GM18861 (cell line): ENCODE results near the gene LCN12.
A peak's percentile ranks its signal among the peaks of the same experiment; 100 is the strongest.

Source experiments
- ATAC-seq: cut with Tn5 transposase; IDR thresholded peaks from one replicate; pipeline ENCODE4 v1.9.1; 2021; ENCODE audit not compliant: unreplicated experiment

LCN12 gene

DNA sequence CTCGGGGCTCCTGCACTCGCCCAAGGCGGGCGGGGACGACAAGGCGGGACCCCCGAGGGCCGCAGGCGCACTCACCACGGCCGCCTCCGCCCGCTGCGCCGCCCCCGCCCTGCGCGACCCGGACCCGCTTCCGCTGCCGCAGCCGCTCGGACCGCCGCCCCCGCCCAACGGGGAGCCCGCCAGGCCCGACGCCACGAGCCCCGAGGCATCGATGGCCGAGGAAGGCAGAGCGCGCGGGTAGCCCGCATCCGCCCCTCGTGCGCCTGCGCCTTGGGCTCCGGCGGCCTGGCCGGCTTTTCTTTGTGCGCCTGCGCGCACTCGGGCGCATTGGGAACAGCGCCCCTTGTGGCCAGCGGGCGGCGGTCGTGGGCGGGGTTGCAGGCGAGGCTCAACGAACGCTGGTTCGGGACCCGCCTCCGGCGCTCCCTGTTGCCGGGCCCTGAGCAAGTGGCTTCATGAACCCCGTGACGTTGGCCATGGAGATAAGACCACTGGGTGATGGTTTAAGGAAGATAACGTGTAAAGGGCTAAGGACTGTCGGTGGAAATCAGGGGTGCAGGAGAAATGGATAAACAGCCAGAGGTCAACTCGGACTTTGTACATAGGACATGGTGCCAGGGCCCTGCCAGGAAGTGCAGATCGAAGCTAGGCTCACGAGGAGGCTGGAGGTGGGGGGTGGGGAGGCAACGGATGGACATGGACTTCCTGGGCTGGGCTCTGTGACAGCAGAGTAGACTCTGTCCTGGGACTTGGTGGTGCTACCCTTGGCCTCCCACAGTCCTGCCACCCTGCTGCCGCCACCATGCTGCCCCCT lies 7.3 kb upstream of the LCN12 start, which contains the start of the genes C8G and FBXW5:
Gene C8G (plus strand): TSS at position 725 of the 814 bp plus-strand sequence. CDS start 78 bp downstream, at position 803.
Gene FBXW5 (minus strand): TSS at position 220 of the 814 bp plus-strand sequence. CDS start 655 bp downstream, outside the sequence.
- ATAC-seq = peak; percentile 71

GRCh38 chr9:136945333-136946227 lies 6.5 kb upstream of the LCN12 start:
- ATAC-seq = no peak

- ATAC-seq = no peak
Observed at GRCh38 chr9:136946228-136947027, 5.6 kb upstream of the LCN12 start.

DNA sequence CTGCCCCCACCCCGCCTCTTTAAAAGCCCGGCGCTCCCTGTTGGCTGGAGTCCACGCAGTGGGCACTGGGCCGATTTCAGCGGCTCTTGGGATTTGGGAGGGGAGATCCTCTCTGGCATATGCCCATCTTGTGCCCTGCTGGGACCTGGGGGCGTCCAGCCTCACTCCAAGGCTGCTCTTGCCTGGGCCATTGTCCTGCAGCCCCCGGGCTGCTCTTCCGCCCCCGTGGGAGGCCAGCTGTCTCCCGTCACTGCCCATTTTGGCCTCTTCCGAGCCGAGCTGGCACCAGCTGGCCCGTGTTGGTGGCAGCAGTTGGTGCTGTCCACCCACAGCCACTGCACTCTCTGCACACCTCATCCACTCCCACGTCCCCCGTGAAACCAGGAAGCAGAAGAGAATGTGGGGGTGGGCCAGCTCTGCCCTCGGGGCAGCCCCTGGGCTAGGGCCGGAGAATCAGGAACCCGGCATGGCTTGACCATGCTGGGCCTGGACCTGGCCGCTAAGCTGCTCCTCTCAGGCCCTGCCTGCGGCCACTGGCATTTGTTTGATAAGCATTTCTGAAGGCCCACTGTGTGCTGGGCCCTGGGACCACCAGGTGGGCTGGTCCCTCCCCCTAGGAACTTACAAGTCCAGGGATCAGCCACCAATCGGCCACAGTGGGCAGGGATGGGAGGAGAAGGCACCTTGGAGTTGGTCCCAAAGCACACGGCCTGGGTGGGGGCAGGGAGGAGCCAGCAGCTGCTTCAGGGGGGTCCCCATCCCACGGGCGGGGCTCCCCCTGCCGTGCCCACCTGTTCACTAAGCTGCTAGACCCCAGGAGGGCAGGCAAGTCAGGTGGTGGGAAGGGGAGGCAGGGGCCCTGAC lies 4.8 kb upstream of the LCN12 start:
- no peak for ATAC-seq

- no peak for ATAC-seq
Observed at GRCh38 chr9:136947955-136948510, 4.0 kb upstream of the LCN12 start.

DNA sequence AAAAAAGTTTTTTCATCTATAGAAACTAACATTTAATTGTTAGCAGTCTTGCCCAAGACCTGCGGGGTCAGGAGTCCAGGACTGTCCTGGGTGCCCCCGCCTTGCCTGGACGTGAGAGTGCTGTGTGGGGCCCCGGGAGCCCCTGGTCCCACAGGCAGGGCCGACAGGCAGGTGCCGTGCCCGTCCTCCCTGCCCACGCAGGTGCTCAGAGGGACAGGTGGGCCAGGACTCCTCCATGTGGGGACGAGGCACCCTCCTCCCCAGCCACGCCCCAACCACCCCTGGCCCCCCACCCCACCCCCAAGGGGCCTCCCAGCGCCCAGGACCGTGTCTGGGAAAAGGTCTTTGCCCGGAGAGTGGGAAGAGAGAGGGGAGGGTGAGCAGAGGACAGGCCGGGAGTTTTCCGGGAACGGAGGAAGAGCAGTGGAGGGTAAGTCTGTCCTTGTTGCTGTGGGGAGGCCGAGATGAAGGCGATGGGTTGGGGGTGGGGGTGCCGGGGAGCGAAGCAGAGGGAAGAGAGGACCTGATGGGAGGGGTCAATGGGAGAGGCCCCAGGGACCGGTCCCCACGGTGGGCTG lies 2.7 kb upstream of the LCN12 start:
- no peak for ATAC-seq

DNA sequence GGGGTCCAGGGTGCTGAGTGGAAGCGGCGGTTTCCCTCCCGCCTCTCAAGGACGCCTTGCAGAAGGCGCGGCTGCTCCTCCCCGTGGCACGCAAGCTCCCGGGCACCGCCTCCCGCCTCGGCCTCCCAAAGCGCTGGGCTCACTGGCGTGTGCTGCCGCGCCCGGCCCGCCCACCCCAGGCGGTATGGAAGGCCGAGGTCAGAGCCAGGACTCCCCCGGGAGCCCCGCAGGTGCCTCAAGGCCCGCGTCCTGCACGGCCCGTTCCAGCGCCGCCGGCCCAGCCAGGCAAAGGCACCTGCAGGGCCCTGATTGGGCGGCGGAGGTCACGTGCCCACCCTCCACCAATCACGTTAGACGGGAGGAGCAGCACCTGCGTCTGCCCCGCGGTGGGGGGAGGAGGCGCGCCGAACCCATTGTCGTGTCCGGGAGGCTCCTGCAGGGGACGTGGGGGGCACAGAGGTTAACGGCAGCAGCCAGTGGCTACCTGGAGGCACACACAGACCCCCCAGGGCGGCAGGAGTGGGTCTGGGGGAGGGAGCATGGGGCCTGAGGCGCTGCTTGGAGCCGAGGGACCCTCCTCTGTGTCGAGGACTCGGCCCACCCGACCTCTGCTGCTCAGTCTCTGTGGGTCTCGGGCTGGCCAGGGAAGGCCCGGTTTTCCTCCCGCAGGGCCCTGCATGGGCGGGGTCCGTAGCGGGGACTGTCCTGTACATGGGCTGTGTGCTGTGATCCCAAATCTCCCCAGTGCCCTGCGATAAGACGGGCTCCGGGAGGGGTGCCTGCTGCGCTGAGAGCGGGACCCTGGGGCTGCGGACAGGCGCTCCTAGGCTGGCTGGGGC lies 2.0 kb upstream of the LCN12 start:
- peak; percentile 71 for ATAC-seq

- no peak for ATAC-seq
Observed at GRCh38 chr9:136950656-136951276, 1.3 kb upstream of the LCN12 start.

DNA sequence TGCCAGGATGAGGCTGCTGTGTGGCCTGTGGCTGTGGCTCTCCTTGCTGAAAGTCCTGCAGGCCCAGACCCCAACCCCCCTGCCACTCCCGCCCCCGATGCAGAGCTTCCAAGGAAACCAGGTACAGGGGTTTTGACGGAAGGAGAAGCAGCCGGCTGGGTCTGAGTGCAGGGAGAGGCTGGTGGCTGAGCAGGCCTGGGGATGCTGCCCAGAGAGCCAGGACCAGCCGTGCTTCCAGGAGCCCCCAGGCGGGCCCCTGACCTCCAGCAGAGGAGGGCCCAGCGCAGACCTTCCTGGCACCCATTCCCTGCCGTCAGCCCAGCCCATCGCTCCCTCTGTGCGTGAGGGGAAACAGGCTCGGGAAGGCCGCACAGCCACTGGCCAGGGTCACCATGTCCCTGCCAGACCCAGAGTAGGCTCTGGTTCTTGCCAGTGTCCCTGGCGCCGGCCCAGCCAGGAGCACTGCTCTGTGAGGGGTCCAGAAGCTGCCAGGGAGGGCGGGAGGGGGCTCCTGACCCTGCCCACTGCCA lies 313 bp downstream of the LCN12 start:
- no peak for ATAC-seq

DNA sequence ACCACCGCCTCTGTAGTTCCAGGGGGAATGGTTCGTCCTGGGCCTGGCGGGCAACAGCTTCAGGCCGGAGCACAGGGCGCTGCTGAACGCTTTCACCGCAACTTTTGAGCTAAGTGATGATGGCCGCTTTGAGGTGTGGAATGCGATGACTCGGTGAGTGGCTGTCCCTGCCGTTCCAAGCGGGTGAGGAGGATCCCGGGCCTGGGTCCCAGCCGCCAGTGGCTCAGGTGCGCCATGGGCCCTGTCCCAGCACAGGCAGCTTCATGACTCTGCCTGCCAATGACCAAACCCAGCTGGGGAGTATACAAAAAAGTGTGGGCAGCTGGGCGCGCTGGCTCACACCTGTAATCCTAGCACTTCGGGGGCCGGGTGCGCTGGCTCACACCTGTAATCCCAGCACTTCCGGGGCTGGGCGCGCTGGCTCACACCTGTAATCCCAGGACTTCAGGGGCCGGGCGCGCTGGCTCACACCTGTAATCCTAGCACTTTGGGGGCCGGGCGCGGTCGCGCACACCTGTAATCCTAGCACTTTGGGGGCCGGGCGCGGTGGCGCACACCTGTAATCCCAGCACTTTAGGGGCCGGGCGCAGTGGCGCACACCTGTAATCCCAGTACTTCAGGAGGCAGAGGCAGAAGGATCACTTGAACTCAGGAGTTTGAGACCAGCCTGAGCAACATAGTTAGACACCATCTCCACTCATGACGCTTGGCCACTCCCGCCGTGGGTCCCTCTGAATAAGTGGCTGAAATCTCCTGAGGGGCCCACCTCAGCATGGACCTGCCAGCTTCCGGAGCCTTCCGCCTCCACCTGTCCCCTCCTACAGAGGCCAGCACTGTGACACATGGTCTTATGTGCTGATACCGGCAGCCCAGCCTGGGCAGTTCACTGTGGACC lies 1.1 kb downstream of the LCN12 start:
- ATAC-seq = no peak

- no peak for ATAC-seq
Observed at GRCh38 chr9:136953771-136954269, 1.7 kb downstream of the LCN12 start.

- ATAC-seq = no peak
Observed at GRCh38 chr9:136954270-136955083, 2.4 kb downstream of the LCN12 start.

DNA sequence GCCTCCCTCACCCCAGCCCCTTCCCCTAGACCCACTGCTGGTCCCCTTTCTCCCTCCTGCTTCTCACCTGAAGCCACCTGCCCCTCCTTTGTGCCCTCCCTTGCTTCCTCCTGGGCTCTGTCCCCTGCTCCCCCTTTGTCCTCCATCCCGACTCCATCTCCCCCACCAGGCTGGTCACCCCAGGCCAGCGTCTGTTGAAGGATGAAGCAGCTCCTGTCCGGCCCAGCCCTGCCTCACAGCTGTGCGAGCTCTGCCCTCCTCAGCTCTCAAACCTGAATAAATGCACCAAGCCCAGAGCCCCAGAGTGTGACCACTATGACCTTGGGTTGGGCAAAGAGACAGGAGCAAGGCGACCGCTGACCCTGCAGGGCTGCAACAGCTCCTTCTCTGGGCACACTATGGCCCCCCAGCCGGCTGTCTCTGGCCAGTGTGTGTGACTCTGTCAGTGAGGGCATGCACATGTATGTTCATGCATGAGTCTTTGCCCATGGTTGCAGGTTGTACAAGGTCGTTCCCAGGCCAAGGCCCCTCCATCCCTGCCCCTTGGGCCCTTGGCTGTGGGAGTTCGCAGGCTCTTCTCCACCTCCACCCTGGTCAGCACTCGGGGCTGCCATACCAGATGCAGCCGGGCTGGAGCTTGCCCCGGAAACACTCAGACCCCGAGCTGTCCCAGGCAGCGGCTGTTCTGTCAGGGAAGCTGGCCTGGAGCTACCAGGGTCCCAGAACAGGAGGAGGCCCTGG lies 3.3 kb downstream of the LCN12 start:
- ATAC-seq = no peak

DNA sequence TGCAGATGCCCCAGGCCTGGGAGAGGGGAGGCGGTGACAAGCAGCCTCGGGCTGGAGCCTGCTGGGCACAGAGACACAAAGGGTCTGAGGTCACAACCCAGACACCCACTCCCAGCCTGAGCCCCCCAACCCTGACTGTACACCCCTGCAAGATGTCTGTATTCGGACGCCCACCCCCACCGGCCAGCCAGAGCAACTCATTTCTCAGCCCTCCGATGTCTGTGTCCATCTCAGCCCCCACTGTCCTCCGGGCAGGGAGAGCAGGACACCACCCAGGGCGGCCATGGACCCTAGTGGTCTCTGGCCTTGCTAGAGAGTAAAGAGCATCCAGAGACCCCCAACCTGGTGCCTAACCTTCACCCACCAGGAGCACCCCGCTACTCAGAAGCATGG lies 3.9 kb downstream of the LCN12 start:
- no peak for ATAC-seq

DNA sequence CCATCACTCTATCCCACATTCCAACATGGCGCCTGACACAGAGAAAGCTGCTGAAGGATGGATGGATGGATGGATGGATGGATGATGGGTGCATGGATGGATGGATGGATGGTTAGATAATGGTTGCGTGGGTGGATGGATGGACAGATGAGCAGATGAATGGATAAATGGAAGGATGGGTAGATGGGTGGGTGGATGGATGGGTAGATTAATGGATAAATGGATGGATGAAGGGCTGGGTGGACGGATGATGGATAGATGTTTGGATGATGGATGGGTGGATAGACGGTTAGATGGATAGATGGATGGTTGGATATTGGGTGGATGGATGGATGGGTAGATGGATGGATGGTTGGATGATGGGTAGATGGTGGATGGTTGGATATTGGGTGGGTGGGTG lies 4.5 kb downstream of the LCN12 start:
- no peak for ATAC-seq
